ENCODE results near the gene HDAC11. TPM values are rescaled to one million over a fixed set of nuclear protein-coding genes. Genes with fewer than 3 reads are reported as not detected.

Gene HDAC11
- total and polyA plus RNA-seq, 4 donors, result 2.5 to 9.0 (median 3.2) TPM

- peaks cover 0 to 2% (median under 1%) of the 10 kb centered on the region in 4 donors for H3K4me1 ChIP-seq (ENCODE audit: control insufficient read depth in 4 of 4, insufficient read depth in 4 of 4, low read length in 3 of 4)
- peaks cover 2 to 11% (median 3%) of the 10 kb centered on the region in 4 donors for H3K27me3 ChIP-seq (ENCODE audit: control insufficient read depth in 4 of 4, insufficient read depth in 4 of 4, low read length in 3 of 4)
- no peak for DNase-seq (ENCODE audit: low spot score)
- no peak for TF ChIP-seq NR2F2 (IDR thresholded peaks at IDR 0.05)
- no peak for TF ChIP-seq HNF4G (IDR thresholded peaks at IDR 0.05)
- no peak for TF ChIP-seq ZBTB33 (IDR thresholded peaks at IDR 0.05)
- no peak for TF ChIP-seq JUND (IDR thresholded peaks at IDR 0.05)
- no peak for TF ChIP-seq EGR1 (IDR thresholded peaks at IDR 0.05; ENCODE audit: low read depth in 2 of 2)
- no peak for TF ChIP-seq YY1 (IDR thresholded peaks at IDR 0.05)
- no peak for TF ChIP-seq HNF4A (conservative IDR thresholded peaks at IDR 0.05)
- no peak for TF ChIP-seq REST (IDR thresholded peaks at IDR 0.05)
- no peak for TF ChIP-seq FOXA1 (IDR thresholded peaks at IDR 0.05)
- no peak for TF ChIP-seq GABPA (IDR thresholded peaks at IDR 0.05 in 1 of 2, conservative IDR thresholded peaks at IDR 0.05 in 1 of 2)
- no peak for TF ChIP-seq TAF1 (conservative IDR thresholded peaks at IDR 0.05)
- TF ChIP-seq ATF3 (IDR thresholded peaks at IDR 0.05), result no peak
- no peak for TF ChIP-seq MAX (IDR thresholded peaks at IDR 0.05)
- TF ChIP-seq SP1 (IDR thresholded peaks at IDR 0.05), result no peak
- H3K27ac ChIP-seq (ENCODE audit: low read depth in 1 of 2, low read length in 2 of 2), result no peak overlapping the region
- H3K36me3 ChIP-seq (ENCODE audit: control insufficient read depth in 4 of 4, insufficient read depth in 3 of 4, low read depth in 1 of 4, low read length in 3 of 4), result no peaks in the 10 kb centered on the region
- WGBS, result 86% methylated on average over 13 of the region's 13 CpGs
- no peak overlapping the region for H3K4me3 ChIP-seq (ENCODE audit: low read depth in 1 of 3, low read length in 3 of 3)
- no peak overlapping the region for H3K9ac ChIP-seq (ENCODE audit: low read depth in 1 of 2, low read length in 2 of 2)
- no peaks in the 10 kb centered on the region for H3K9me3 ChIP-seq (ENCODE audit: control insufficient read depth in 4 of 4, low read length in 3 of 4)
These were observed 70.8 kb downstream of the HDAC11 start for GRCh38 chr3:13550791-13551360.

GRCh38 chr3:13552857-13553652 is 72.9 kb downstream of the HDAC11 start:
- no peaks in the 10 kb centered on the region for H3K9me3 ChIP-seq (ENCODE audit: control insufficient read depth in 4 of 4, low read length in 3 of 4)
- H3K27ac ChIP-seq (ENCODE audit: low read depth in 1 of 2, low read length in 2 of 2), result no peak overlapping the region
- H3K36me3 ChIP-seq (ENCODE audit: control insufficient read depth in 4 of 4, insufficient read depth in 3 of 4, low read depth in 1 of 4, low read length in 3 of 4), result no peaks in the 10 kb centered on the region
- H3K4me1 ChIP-seq (ENCODE audit: control insufficient read depth in 4 of 4, insufficient read depth in 4 of 4, low read length in 3 of 4), result peaks cover 0 to 2% (median under 1%) of the 10 kb centered on the region in 4 donors
- peaks cover 0 to 14% (median 2%) of the 10 kb centered on the region in 4 donors for H3K27me3 ChIP-seq (ENCODE audit: control insufficient read depth in 4 of 4, insufficient read depth in 4 of 4, low read length in 3 of 4)
- no peak for DNase-seq (ENCODE audit: low spot score)
- no peak overlapping the region for H3K4me3 ChIP-seq (ENCODE audit: low read depth in 1 of 3, low read length in 3 of 3)
- 73% methylated on average over 28 of the region's 28 CpGs for WGBS
- H3K9ac ChIP-seq (ENCODE audit: low read depth in 1 of 2, low read length in 2 of 2), result no peak overlapping the region
- TF ChIP-seq HNF4G (IDR thresholded peaks at IDR 0.05) (no peak), MAX (IDR thresholded peaks at IDR 0.05) (no peak), HNF4A (conservative IDR thresholded peaks at IDR 0.05) (no peak), GABPA (IDR thresholded peaks at IDR 0.05 in 1 of 2, conservative IDR thresholded peaks at IDR 0.05 in 1 of 2) (no peak), TAF1 (conservative IDR thresholded peaks at IDR 0.05) (no peak), CTCF (IDR thresholded peaks at IDR 0.05; ENCODE audit: low read depth, low read length, missing input control) (no peak), ATF3 (IDR thresholded peaks at IDR 0.05) (no peak), JUND (IDR thresholded peaks at IDR 0.05) (no peak), EGR1 (IDR thresholded peaks at IDR 0.05; ENCODE audit: low read depth in 2 of 2) (no peak), YY1 (IDR thresholded peaks at IDR 0.05) (no peak), ZBTB33 (IDR thresholded peaks at IDR 0.05) (no peak), NR2F2 (IDR thresholded peaks at IDR 0.05) (no peak), FOXA2 (IDR thresholded peaks at IDR 0.05) (no peak)
